AG08395 (cell line): ENCODE data around the gene KLHL34.

Experiments used
- DNase-seq: peaks from one replicate; pipeline ENCODE4 v3.0.0; 2012; ENCODE audit warnings: mixed read lengths, low spot score

Gene KLHL34

DNA sequence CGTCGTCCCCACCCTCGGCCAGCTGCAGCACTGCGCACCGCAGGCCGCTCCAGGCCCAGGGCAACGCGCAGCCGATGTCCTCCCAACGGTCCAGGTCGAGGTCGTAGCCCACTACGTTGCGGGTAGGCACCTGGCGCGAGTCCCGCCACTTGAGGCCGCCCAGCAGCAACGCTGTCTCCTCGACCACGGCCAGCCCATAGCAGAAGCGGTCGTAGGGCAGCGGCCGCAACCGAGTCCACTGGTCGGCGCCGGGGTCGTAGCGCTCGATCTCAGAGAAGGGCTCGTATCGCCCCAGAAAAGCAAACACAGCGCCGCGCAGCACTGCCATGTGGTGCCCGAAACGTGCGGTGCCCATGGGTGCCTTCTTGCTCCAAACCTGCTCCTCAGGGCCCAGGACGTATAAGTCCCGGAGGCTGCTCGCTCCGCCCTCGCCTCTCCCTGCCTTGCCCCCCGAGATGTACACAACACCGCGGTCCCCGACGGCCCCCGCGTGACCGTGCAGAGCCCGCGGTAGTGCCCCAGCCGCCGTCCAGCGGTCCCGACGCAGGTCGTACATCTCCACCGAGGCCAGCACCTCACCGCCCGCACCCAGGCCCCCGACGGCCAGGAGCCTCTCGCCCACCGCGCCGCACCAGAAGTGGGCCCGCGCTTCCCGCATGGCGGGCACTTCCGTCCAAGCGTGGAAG lies 2.1 kb downstream of the KLHL34 start:
- no peak for DNase-seq

DNA sequence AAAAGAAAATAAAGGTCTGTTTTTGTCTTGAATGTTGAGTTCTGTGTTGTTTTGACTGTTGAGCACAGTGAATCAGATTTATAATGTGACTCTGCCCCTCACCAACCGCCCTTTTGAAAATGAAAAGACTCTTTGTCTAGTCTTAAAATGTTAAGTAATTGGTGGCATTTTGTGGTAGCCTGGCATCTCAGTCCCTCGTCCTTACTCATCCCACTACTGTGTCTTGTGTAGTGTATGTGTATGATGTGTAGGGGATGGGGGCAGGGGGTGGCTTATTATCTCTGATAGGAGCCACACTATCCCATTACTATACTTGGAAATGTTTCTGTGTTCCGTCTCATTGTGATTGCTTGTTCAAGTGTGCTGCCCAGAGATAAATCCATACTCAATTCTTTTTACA lies 12.2 kb downstream of the KLHL34 start:
- no peak for DNase-seq

DNA sequence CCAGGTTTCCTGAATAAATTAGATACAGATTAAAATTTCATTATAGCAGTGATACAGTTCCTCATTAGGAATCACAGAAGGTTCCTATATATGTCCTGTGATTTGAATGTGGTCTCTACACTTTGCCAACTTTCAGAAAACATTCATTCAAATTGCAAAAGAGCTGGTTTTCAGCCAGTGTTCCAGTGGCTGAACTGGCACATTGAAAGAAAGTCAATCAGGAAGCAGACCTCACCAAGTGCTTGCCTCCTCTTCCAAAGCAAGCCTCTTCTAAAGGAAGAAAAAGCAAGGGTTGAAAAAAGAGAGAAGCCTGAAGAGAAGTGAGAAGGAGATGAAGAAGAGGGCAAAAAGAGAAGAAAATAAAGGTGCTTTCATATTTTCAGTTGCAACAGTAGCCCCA lies 12.7 kb downstream of the KLHL34 start:
- DNase-seq: no peak

DNA sequence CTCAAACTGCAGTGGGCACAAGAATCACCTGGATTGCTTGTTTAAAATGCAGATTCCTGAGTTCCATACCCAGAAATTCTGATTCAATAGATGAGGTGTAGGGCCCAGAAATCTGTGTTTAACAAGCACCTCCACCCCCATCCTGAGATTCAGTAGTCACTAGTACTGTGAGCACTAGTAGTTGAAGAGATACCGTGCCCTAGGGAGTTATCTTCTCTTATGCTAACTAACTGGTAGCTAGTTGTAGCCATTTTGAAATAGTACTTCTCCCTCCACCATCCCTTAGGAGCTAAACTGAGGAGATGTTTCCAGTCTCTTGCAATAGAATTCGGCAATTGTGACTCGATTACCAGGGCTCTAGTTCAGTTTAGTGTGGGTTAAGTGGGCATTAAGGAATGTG lies 18.4 kb downstream of the KLHL34 start:
- no peak for DNase-seq

DNA sequence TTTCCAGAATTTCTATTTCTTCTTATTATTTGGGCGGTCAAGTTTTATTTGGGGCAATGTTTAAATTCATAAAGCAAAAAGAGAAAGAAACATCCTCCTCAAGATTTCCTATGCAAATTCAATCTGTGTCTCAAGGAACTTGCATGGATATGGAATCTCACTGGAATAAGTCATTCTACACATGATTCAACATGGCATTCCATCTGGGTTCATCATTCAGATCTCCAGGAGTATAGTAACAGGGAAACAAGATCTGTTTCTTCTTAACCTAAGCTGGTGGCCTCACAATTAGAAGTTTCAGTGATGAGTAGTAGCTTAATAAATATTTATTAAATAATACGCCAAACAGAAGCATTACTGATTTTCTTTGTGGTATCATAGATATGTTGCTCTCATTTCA lies 19.8 kb downstream of the KLHL34 start:
- peak; percentile 44 for DNase-seq

DNA sequence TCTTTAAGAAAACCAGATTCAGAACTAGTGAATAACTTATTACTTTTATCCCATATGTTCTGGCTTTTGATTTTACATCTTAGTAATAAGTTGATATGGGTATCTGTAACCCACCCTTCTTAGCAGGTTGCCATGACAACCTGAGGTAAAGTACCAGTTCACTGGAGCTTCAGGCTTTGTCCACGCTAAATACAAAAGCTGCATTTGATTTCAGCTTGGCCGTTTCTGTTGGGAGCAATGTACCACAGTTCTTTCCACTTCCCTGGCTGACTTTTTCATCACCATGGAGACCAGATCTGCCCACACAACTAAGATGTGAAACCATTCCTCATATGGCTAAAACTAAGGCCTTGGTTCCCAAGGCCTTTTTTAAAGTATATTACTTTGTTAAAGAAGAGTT lies 26.1 kb downstream of the KLHL34 start:
- no peak for DNase-seq

DNA sequence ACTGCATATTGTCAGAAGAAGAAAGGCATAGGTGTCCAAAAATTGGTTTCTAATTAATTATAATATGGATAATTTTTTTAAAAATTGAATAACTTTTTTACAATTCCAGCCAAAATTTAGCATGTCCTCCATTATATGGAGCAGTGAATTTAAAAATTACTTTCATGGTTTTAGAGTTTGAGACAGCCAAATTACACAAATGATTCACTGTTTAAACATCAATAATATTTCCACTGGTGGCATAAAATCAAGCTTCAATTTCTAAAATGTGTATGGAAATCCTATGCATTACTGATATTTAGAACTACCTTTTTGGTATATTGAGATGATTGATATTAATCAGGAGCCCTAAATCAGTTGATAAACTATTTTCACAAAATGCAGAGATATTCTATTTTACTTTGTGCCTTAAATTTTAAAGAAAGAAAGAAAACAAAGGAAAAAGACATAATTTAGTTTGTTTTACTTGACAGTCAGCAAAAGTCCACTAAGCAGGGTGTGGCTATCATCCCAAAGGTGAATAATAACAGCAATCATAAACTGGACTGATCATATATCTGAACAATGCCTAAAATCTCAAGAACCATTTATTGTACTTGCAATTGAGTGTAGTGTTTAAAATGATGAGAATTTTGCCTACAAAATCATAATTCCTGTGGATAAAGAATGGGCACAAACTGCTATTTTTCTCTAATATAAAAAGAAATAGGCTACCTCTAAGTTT lies 34.2 kb downstream of the KLHL34 start:
- DNase-seq: no peak

DNA sequence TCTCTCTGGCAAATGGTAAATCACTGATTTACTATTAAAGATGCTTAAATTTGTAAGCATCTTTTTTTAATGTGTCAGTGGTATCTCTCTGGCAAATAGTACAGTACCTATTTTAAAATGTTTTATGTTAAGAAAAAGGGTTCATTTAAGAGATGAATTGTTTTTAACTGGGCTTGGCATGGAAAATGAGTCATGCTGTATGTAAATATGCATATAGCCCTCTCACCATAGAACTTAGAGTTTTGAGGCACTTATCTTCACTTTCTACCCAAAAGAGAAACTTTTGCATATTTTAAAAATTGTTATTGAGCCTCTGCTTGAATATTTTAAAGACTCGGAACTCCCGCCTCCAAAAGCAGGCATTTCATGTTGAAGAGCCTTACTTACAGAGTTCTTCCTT lies 37.9 kb downstream of the KLHL34 start:
- no peak for DNase-seq

DNA sequence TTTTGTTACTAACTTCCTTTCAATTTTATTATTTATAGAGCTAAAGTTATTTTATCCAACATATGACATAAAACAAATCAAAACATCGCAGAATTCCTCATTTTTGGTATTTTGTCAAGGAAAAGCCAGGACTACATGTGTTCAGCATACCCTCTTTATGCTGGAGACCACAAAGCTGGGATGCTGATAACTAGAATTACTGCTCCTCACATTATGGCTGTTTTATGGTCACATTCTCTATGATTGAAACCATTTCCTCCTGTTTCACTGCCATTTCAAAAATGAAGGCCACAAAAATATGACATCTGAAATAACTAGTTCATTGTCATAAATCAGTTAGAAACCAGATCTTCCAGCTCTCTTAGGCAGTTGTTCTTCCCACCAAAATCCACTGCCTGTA lies 41.7 kb downstream of the KLHL34 start:
- DNase-seq: no peak

DNA sequence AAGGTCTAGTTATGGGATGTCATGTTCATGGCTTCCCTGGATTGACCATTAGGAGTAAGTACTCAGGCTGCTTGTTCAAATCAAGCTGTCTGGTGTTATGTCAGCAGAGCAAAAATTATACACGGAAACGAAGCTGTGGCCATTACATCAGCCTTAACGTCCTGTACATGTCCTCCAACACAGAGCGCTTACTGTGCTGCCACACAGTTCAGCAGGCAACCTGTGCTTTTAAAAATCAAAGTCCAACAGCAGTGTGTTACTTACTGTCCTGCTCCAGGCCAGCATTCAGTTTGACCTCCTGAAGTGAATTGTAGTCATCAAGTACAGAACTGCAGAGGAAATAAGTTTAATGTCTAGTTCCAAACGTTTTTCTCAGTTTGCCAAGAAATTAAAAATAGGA lies 46.0 kb downstream of the KLHL34 start:
- DNase-seq: no peak

DNA sequence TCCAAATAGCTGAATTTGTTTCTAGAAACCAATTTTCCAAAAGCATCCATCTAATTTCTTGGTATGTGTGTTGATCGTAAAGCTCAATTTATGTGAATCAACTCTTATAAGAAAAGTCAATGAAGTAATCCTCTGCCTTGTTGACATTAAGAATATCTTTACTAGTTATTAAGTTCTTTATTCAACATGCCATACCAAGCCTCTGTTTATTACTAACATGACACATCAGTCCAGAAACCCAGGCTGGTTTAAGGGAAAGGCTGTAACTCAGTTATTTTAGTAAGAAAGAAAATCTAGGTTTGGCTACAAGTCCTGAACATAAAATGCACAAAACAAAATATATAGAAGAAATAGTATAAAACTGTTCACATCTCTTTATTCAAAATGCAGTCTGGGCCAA lies 48.0 kb downstream of the KLHL34 start:
- DNase-seq: no peak

DNA sequence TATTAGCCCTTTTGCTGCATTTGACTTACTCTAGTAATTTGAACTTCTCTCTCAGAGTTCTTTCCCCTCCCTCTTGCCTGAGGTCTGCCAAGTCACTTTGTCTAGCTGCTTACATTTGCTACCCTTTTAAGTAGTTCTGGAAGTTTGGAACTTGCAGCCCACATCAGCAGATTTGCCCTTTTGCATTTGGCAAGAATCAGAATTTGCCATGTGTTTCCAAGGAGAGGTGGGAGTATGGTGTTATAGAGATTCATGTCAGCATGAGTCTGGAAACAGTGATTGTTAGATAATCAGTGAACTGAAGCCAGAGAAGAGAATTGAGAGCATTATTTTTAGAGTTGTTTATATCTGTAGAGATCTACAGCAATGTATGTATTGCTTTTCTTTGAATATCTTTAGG lies 52.1 kb downstream of the KLHL34 start:
- DNase-seq: no peak
